GM21717 (cell line): ENCODE data around the gene PAX8.

Experiments used
- ATAC-seq: cut with Tn5 transposase; IDR thresholded peaks from one replicate; pipeline ENCODE4 v1.9.1; 2021; ENCODE audit warnings: mild to moderate bottlenecking, moderate library complexity; ENCODE audit not compliant: unreplicated experiment

The PAX8 gene

DNA sequence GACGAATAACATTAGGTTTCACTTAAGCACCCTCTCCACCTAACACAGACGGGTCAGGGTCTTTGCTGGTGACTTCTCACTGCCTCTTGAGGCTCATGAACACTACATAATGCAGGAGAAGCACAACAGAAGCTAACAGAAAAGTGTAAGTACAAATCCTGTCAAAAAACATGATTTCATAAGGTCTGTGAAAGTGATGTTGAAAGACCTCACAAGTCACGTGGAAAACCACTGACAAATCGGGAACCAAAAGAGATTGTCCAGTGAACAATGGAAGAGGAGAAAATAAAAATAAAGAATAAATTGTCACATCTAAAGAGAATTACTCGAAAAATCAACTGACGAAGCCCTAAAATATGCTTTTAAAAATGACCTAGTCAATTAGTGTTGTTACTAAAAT is 91.0 kb downstream of the PAX8 start:
- ATAC-seq = no peak

- no peak for ATAC-seq
Observed at GRCh38 chr2:113186433-113186796, 92.3 kb downstream of the PAX8 start.

DNA sequence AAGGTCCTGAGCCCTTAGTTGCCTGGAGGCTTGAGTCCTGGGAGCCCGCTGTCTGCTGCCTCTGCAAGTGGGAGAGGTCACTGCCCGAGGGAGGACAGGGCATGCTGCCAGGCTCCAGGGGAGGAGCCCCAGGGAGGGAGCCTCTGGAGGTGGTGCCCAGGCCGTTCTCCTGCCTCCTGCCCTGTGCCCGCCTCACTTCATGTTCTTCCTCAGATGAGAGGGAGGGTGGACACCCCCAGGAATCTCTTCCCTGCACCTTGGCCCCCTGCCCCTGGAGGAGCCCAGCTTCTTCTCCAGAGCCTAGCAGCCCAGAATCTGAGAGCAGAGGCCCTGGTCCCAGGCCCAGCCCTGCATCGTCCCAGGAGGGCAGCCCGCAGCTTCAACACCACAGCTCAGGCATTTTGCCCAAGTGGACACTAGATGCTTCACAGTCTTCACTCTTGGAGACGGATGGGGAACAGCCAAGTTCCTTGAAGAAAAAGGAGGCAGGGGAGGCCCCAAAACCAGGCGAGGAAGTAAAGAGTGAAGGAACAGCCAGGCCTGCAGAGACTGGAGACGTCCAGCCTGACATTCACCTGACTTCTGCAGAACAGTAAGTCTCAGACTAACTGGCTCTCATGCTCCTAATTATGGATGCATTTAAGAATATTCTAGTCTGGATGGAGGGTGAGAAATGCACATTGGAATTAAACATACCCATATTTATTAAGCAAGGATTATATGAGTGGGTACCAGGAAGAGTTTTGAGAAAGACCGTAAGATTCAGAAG is 92.9 kb downstream of the PAX8 start:
- no peak for ATAC-seq

DNA sequence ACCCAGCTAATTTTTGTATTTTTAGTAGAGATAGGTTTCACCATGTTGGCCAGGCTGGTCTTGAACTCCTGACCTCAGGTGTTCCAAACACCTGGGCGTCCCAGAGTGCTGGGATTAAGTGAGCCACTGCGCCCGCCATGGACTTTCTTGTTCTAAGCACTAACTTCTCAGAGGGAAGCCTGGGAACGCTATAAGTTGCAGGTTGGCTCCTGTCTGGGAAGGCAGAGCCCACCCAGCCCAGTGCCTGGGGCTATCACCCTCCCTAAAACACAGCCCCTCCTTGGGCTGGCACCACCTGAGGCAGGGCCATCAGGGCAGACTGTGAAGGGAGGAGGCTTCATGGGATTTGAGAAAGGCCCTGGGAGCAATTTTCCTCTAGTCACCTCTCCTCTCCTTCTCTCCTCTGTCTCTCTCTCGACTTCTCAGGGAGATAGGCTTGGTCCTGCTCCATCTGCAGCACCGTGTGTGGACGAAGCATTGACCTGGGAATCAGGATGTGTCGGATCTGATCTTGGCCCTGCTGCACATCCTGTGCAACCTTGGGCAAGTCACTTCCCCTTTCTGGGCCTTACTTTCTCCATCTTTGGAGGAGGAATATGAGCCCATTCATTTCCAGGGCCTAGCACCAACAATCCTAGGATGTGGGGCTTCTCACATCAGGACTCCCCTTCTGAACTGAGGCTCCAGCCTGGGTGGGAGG is 94.0 kb downstream of the PAX8 start:
- ATAC-seq = no peak

DNA sequence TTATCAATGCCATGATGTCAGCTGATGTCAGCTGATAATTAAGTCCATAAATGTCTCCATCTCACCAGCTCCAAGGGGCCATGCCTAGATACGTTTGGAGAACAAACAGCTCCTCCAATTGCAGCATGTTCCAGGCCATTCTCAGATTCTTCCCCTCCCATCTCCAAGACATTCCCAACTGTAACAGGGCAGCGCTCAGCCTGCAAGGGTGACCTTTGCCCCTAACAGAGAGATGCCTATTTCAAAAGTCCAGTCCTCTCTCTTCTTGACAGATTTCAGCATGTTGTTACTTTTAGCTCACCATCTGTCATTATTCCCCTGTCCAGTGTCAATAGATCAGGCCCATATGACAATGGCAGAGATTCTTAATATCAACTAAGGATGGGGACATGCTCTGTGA is 95.0 kb downstream of the PAX8 start:
- no peak for ATAC-seq

DNA sequence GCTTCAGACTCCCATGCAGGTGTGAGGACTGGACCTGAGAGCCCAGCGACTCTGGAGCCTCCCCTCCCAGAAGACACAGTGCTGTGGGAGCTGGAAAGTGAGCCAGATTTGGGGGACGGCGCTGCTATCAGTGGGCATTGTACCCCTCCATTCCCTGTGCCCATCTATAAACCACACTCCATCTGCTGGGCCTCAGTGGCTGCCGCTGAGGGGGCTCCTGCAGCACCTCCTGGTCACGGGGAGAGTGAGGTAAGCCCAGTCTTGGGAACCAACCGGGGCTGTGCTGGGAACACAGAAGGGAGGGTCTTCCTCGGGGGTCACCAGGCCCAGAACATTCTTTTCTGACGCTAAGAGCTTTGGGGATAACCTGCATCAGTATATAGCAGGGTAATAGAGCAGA is 95.5 kb downstream of the PAX8 start:
- no peak for ATAC-seq

GRCh38 chr2:113182471-113183260 is 96.1 kb downstream of the PAX8 start:
- ATAC-seq = no peak

DNA sequence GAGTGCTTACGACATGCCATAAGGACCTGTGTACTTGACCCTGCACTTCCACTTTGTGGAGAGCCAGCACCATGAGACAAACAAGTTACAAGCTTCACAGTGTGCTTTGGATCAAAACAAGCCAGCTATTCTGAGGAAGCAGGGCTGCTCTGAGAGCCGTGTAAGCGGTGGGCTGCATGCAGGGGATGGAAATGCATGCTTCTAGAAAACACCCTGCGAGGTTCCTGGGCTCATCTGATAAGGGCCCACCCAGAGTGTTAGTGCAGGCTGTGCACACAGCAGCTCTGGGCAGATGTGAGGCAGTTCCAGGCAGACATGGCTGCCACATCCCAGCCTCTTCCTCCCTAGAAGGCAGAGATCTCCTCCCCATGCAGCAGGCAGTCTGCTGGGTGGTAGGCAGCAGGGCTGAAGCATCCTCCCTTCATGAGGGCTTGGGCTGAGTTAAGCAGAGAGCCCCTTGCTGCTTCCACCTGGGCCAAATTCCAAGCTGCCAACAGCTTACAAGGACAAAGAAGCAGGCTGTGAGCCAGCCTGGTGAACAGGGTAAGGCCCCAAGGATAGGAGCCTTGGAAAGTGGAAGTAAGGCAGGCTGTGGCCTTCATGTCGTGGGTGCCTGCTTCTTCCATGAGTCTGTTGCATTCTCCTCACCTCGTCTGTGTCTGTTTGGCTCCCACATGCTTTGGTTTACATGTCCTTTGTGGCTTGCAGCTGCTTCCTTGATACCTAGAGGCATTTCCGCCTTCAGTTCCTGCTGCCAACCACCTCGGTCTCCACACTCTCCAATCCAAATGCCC is 97.3 kb downstream of the PAX8 start:
- no peak for ATAC-seq

DNA sequence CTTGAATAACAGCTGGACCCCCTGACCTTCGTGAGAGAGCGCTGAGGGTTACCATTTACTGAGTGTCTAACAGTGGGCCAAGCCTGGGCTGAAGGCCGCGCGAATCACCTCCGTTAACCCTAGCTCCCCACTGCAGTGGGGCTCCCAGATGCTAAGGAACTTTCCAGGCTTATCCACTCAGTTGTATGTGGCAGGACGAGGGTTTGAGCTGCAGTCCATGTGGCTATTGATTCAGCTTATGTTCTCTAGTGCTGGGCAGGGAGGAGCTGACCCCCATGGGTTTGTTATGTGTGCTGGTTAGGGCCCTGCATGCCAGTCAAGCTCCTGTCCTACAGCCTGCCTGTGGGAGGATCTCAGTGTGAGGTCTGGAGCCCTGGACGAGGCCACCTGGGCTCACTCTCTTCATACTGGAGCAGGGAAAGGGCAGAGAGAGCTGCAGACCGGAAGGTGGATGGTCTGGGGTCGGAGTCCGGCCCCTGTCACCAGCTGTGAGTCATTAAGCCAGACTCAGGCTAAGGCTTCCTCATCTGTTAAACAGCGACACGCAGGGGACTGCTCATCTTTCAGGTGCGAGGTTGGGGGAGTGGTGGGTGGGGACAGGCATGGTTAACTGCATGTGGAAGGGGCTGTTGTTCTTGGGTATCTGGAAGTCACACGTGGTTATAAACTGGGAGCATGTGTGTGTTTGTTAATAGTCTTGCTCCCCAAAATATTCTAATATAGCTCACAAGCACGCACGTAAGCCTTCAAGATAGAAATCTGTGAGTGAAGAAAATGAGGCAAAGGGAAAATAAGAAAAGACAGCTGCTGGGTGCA is 98.4 kb downstream of the PAX8 start:
- ATAC-seq = no peak

- ATAC-seq = no peak
Observed at GRCh38 chr2:113179446-113180045, 99.2 kb downstream of the PAX8 start.

- ATAC-seq = no peak
Observed at GRCh38 chr2:113178891-113179290, 99.8 kb downstream of the PAX8 start.

DNA sequence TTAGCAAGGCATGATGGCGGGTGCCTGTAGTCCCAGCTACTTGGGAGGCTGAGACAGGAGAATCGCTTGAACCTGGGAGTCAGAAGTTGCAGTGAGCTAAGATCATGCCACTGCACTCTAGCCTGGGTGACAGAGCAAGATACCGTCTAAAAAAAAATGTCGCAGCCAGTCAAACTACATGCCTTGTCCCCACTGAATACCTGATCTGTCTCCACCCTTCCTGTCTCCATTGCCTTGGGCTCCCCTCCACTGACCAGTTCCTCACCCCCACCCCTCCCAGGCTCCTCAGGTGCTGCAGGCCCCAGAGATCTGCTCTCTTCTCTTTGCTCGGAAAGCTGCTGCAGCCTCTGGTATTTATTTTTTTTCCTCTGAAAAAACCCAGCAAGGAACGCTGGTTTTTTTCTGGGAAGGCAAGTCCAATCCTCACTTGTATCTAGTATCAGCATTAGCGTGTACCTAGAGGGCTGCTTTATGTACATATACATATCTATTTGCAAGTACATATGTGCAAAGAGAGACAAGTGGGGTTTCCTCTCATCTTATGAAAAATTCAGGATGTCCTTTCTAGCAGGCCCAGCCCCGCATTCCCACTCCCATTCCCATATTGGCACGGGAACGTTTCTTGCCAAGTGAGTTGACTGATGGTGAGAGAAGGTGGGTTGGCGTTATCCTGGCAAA is 100.5 kb downstream of the PAX8 start:
- no peak for ATAC-seq

- no peak for ATAC-seq
Observed at GRCh38 chr2:113176696-113177355, 101.9 kb downstream of the PAX8 start.

DNA sequence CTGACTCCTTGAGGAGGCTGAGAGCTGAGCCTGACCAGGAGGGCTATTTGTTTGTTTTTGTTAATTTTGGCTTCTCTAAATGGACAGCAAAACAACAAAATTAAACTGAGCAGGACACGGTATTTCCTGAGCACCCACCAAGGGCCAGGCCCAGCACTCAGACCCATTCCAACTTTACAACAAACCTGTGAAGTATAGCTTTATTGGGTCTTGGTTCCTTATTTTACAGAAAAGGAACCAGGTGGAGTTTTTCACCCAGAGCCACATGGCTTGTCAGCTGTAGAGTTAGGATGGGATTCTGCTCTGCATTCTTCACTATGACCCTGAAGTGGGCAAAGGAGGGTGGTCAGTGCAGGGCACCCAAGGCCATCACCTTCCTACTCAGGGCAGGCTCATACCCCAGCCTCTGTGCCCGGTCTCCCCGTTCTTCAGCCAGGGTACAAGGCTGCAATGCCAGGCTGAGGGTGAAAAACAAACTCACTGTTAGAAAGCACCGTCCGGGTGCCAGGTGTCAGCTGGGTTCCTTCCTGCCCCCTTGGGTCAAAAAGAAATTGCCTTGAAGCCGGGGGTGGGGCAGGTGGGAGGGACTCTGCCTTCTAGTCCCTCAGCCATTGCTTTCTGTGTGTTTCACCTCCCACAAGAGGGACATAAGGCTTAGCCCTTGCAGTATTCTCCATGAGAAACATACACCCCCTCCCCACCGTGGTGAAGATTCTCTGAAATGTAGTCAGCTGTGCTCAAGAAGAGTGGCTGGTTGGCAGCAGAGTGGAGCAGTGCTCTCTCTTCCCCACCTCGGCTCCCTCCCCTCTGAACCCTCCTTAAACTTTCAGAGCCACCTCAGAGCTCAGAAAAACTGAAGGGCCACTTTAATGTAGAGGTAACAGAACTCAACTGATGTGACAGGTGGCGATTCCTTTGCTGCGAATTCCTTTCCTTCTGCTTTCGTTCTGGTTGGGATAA is 102.7 kb downstream of the PAX8 start:
- ATAC-seq = no peak

- ATAC-seq = peak; percentile 72
Observed at GRCh38 chr2:113175042-113175628, 103.6 kb downstream of the PAX8 start.

- ATAC-seq = no peak
Observed at GRCh38 chr2:113174376-113174750, 104.4 kb downstream of the PAX8 start.
